HL-60 (cell line): ENCODE data around the gene MAPRE2.

Experiments
- DNase-seq, 2 experiments: peaks; one replicate each; pipeline ENCODE4 v3.0.0-alpha.2; 2010 to 2020; ENCODE audit warnings: low read depth in 1 of 2, low spot score in 1 of 2
- H3K27ac ChIP-seq: fragments of 250-450 bp; sonication (Bioruptor Pico); replicated peaks from 2 replicates; pipeline ENCODE4 v1.5.1; 2020; ENCODE audit warnings: mild to moderate bottlenecking, moderate library complexity
- H3K27me3 ChIP-seq: fragments of 250-450 bp; sonication (Bioruptor Pico); 2 replicates; pipeline ENCODE4 v1.5.1; 2021; ENCODE audit warnings: mild to moderate bottlenecking, moderate library complexity; ENCODE audit not compliant: insufficient read depth, poor library complexity, severe bottlenecking
- H3K4me3 ChIP-seq: replicated peaks from 2 replicates; pipeline ENCODE4 v1.5.1; 2011; ENCODE audit warnings: mild to moderate bottlenecking, control low read depth, low read length; ENCODE audit not compliant: insufficient read depth
- CTCF ChIP-seq: IDR thresholded peaks from one replicate; pipeline ENCODE4 v1.5.1; 2011; ENCODE audit warnings: low read length, control low read depth, inconsistent platforms; ENCODE audit not compliant: insufficient read depth
- GABPA ChIP-seq: IDR thresholded peaks from 2 replicates; pipeline ENCODE4 v1.6.1; 2012; ENCODE audit warnings: low read depth
- POLR2AphosphoS5 ChIP-seq: IDR thresholded peaks from 2 replicates; pipeline ENCODE4 v1.6.1; 2012; ENCODE audit warnings: low read depth
- SPI1 ChIP-seq: IDR thresholded peaks from 2 replicates; pipeline ENCODE4 v1.6.1; 2012; ENCODE audit warnings: low read depth, mild to moderate bottlenecking, borderline replicate concordance
- TF ChIP-seq, protein P1 (sequence below): IDR thresholded peaks from 2 replicates; pipeline ENCODE4 v1.6.1; 2012; ENCODE audit warnings: low read depth; ENCODE audit not compliant: insufficient replicate concordance

The MAPRE2 gene

GRCh38 chr18:35087726-35088125, 46.5 kb downstream of the MAPRE2 start:
- no peak overlapping the region for H3K4me3 ChIP-seq
- no peak for TF ChIP-seq POLR2AphosphoS5
- DNase-seq: no peak

GRCh38 chr18:35088921-35089320, 47.7 kb downstream of the MAPRE2 start:
- TF ChIP-seq SPI1 (no peak), GABPA (no peak), CTCF (no peak), POLR2AphosphoS5 (no peak)
- TF ChIP-seq, protein P1, sequence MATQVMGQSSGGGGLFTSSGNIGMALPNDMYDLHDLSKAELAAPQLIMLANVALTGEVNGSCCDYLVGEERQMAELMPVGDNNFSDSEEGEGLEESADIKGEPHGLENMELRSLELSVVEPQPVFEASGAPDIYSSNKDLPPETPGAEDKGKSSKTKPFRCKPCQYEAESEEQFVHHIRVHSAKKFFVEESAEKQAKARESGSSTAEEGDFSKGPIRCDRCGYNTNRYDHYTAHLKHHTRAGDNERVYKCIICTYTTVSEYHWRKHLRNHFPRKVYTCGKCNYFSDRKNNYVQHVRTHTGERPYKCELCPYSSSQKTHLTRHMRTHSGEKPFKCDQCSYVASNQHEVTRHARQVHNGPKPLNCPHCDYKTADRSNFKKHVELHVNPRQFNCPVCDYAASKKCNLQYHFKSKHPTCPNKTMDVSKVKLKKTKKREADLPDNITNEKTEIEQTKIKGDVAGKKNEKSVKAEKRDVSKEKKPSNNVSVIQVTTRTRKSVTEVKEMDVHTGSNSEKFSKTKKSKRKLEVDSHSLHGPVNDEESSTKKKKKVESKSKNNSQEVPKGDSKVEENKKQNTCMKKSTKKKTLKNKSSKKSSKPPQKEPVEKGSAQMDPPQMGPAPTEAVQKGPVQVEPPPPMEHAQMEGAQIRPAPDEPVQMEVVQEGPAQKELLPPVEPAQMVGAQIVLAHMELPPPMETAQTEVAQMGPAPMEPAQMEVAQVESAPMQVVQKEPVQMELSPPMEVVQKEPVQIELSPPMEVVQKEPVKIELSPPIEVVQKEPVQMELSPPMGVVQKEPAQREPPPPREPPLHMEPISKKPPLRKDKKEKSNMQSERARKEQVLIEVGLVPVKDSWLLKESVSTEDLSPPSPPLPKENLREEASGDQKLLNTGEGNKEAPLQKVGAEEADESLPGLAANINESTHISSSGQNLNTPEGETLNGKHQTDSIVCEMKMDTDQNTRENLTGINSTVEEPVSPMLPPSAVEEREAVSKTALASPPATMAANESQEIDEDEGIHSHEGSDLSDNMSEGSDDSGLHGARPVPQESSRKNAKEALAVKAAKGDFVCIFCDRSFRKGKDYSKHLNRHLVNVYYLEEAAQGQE: no peak
- DNase-seq: no peak
- H3K27me3 ChIP-seq: no peaks in the 10 kb centered on the region
- H3K4me3 ChIP-seq: no peak overlapping the region
- H3K27ac ChIP-seq: no peak overlapping the region

More at GRCh38 chr18:35087726-35088125, 46.5 kb downstream of the MAPRE2 start:
- Histone ChIP-seq H3K27me3 (no peaks in the 10 kb centered on the region), H3K27ac (no peak overlapping the region)

- Histone ChIP-seq H3K4me3 (no peak overlapping the region), H3K27me3 (no peaks in the 10 kb centered on the region), H3K27ac (no peak overlapping the region)
- DNase-seq: no peak
- TF ChIP-seq POLR2AphosphoS5 (no peak), GABPA (no peak), CTCF (no peak)
Observed at GRCh38 chr18:35089382-35089781, 48.2 kb downstream of the MAPRE2 start.

GRCh38 chr18:35089891-35090550, 48.8 kb downstream of the MAPRE2 start:
- no peak overlapping the region for H3K4me3 ChIP-seq
- H3K27ac ChIP-seq: no peak overlapping the region
- no peak for DNase-seq
- H3K27me3 ChIP-seq: no peaks in the 10 kb centered on the region
- TF ChIP-seq SPI1: no peak
- TF ChIP-seq CTCF: no peak
- TF ChIP-seq, protein P1: no peak
- no peak for TF ChIP-seq GABPA
- TF ChIP-seq POLR2AphosphoS5: no peak
